Ovary (tissue), 9 donors: ENCODE data around the gene CERS6. TPM values are rescaled to one million over a fixed set of nuclear protein-coding genes. Genes with fewer than 3 reads are reported as not detected.

Source experiments
- DNase-seq, 5 donors: peaks; one replicate each; pipeline ENCODE4 v3.0.0-alpha.2; 2019 to 2020
- H3K27ac ChIP-seq, 2 donors: fragments of 200-600 bp; one replicate each; pipeline versions ENCODE4 v1.5.1 to v1.8.0; 2019 to 2022
- H3K27me3 ChIP-seq: fragments of 200-600 bp; one replicate; pipeline ENCODE4 v1.8.0; 2022
- H3K36me3 ChIP-seq: fragments of 200-600 bp; sonication (generic); one replicate; pipeline ENCODE4 v1.5.1; 2019
- H3K4me1 ChIP-seq: one replicate; pipeline ENCODE4 v1.8.1; 2013; ENCODE audit warnings: mild to moderate bottlenecking, moderate library complexity; ENCODE audit not compliant: insufficient read depth
- H3K4me3 ChIP-seq: fragments of 200-600 bp; sonication (generic); one replicate; pipeline ENCODE4 v1.5.1; 2017
- H3K9me3 ChIP-seq, 2 donors: fragments of 200-600 bp in 1 of 2; sonication (generic) in 1 of 2; one replicate each; pipeline versions ENCODE4 v1.5.1 to v1.8.1; 2013 to 2019; ENCODE audit warnings: mild to moderate bottlenecking in 1 of 2, moderate library complexity in 1 of 2
- EP300 ChIP-seq: sonication (generic); formaldehyde crosslinking; IDR thresholded peaks from one replicate; pipeline ENCODE4 v1.6.1; 2017; ENCODE audit warnings: antibody characterized with exemption
- POLR2A ChIP-seq: fragments of 450-650 bp; IDR thresholded peaks from one replicate; pipeline ENCODE4 v1.6.1; 2017; ENCODE audit warnings: antibody characterized with exemption, mild to moderate bottlenecking, moderate library complexity
- WGBS, 3 donors: extraction: QIAGEN DNeasy Blood & Tissue Kit in 1 of 3; methylation state at CpG; one replicate each; pipeline versions ENCODE4 v1.1.5 to v1.1.7; 2013 to 2017; 5-methylcytosine and 5-hydroxymethylcytosine counted together
- intact Hi-C, 4 donors: fragments of 100-400 bp; cut with DNase I; formaldehyde crosslinking; loops; one replicate each; pipeline versions ENCODE4 v1.11.0 to v1.15.1; 2022 to 2023
- polyA plus RNA-seq, 2 donors: library from polyadenylated mRNA; stranded (reverse); fragments of 200-250 nt in 1 of 2; fragments of 350-450 nt in 1 of 2; fragmentation: Illumina TruSeq in 1 of 2; extraction: RNeasy Lipid Tissue Mini Kit (QIAGEN cat#74804) in 1 of 2; gene quantifications; one replicate each; pipeline ENCODE4 v1.2.3, GENCODE V29; 2013 to 2014
- total RNA-seq, 7 donors: library from RNA; depleted of rRNA in 2 of 7; stranded (reverse); fragments of >200 nt in 2 of 7; fragmentation: NEBNext Ultra II Directional in 3 of 7; extraction: Animal tissue kit (Norgen Biotek cat#: 25700) in 3 of 7; gene quantifications; one replicate each; pipeline versions ENCODE4 v1.1.0 to v1.2.4, GENCODE V29; 2016 to 2023
- TF ChIP-seq, protein P1 (sequence below), 3 donors: fragments of 450-650 bp in 2 of 3; fragments of 200-600 bp in 1 of 3; IDR thresholded peaks; one replicate each; pipeline versions ENCODE4 v1.5.1 to v1.8.0; 2016 to 2022; ENCODE audit warnings: antibody characterized with exemption in 3 of 3, mild to moderate bottlenecking in 1 of 3
- donor health status: DM: no; HTN: no; CAD: no; lungs with moderate emphysema.
- donor health status: DM: no; HTN: no; CAD: no.
- donor health status: Bipolar disorder and iron deficiency.
- donor health status: DM: yes; HTN: yes; CAD: no.
- donor health status: DM: no; HTN: no; CAD: no.
- donor health status: DM: yes; HTN: yes; CAD: no.

CERS6 gene
- total and polyA plus RNA-seq, 9 donors: 11.5 to 30.8 (median 24.9) TPM

DNA sequence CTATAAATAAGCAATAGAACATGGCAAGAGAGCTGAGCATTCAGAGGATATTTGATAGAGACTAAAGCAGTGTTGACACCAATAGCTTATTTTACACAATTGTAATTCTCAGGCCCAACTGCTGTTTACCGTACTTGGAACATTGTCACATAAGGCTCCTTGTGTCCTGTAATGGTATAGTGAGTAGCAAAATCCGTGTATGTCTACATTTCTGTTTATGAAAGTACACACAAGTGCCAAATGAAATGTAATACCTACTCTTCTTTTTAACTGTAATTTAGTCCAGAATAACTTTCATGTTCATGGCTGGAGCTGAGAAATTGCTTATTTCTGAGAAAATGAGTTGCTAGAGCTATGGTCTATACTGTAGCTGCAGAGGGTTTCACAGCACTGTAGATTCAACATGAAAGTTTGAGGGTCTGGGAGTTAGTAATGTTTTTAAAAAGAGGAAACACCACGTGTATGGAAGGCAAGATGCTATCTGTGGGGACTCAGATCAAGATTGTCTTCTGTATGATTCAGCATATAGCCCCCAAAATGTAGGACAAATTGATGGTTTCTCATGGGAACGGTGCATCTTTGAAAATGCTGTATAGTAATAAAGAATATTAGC, 236.2 kb downstream of the CERS6 start:
- TF ChIP-seq EP300 (no peak), POLR2A (no peak)
- TF ChIP-seq, protein P1, sequence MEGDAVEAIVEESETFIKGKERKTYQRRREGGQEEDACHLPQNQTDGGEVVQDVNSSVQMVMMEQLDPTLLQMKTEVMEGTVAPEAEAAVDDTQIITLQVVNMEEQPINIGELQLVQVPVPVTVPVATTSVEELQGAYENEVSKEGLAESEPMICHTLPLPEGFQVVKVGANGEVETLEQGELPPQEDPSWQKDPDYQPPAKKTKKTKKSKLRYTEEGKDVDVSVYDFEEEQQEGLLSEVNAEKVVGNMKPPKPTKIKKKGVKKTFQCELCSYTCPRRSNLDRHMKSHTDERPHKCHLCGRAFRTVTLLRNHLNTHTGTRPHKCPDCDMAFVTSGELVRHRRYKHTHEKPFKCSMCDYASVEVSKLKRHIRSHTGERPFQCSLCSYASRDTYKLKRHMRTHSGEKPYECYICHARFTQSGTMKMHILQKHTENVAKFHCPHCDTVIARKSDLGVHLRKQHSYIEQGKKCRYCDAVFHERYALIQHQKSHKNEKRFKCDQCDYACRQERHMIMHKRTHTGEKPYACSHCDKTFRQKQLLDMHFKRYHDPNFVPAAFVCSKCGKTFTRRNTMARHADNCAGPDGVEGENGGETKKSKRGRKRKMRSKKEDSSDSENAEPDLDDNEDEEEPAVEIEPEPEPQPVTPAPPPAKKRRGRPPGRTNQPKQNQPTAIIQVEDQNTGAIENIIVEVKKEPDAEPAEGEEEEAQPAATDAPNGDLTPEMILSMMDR (IDR thresholded peaks at IDR 0.05): no peak
- Histone ChIP-seq H3K9me3 (no peaks in the 10 kb centered on the region), H3K27me3 (no peaks in the 10 kb centered on the region), H3K4me1 (no peaks in the 10 kb centered on the region), H3K4me3 (no peak overlapping the region), H3K27ac (no peak overlapping the region), H3K36me3 (no peaks in the 10 kb centered on the region)
- no peak for DNase-seq
- intact Hi-C loops: no loop called here
- 81 to 87% (median 83%) methylated on average over 4 of the region's 4 CpGs for WGBS, 3 donors

- Histone ChIP-seq H3K36me3 (no peaks in the 10 kb centered on the region), H3K4me1 (no peaks in the 10 kb centered on the region), H3K27me3 (no peaks in the 10 kb centered on the region), H3K4me3 (no peak overlapping the region), H3K27ac (no peak overlapping the region), H3K9me3 (no peaks in the 10 kb centered on the region)
- intact Hi-C loops: no loop called here
- peak in 1 of 5 donors; percentile 41 for DNase-seq
- WGBS, 3 donors: 34 to 57% (median 34%) methylated on average over 3 of the region's 3 CpGs
- no peak for TF ChIP-seq EP300
- TF ChIP-seq, protein P1 (IDR thresholded peaks at IDR 0.05): no peak
- no peak for TF ChIP-seq POLR2A
These were observed 238.1 kb downstream of the CERS6 start for GRCh38 chr2:168694173-168694572.

- H3K4me1 ChIP-seq: no peaks in the 10 kb centered on the region
These were observed 238.8 kb downstream of the CERS6 start for GRCh38 chr2:168694866-168695265.

DNA sequence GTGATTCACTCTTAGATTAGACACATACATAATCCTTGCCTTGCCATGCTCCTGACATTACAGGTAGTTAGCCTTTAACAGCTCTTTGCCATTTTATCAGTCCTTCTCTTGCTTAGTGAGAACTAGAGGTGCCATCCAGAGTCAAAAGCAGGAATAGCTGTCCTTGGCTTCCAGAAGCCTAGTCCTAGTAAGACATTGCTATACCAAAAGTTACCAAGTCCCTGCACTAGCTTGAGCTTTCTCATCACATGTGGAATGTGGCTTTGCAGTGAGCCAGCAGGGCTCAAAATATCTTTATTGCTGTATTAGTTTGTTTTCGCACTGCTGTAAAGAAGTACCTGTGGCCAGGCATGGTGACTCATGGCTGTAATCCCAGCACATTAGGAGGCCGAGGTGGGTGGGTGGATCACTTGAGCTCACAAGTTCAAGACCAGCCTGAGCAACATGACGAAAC, 241.6 kb downstream of the CERS6 start:
- intact Hi-C loops: no loop called here
- H3K36me3 ChIP-seq: no peaks in the 10 kb centered on the region
- H3K9me3 ChIP-seq: no peaks in the 10 kb centered on the region
- WGBS, 3 donors: 93 to 96% (median 96%) methylated on average over 3 of the region's 3 CpGs
- peaks cover 2% of the 10 kb centered on the region for H3K4me1 ChIP-seq
- DNase-seq: no peak
- no peak overlapping the region for H3K4me3 ChIP-seq
- H3K27me3 ChIP-seq: no peaks in the 10 kb centered on the region
- H3K27ac ChIP-seq: no peak overlapping the region
- TF ChIP-seq, protein P1 (IDR thresholded peaks at IDR 0.05): no peak
- no peak for TF ChIP-seq EP300
- no peak for TF ChIP-seq POLR2A

More at GRCh38 chr2:168694866-168695265, 238.8 kb downstream of the CERS6 start:
- Histone ChIP-seq H3K36me3 (no peaks in the 10 kb centered on the region), H3K4me3 (no peak overlapping the region), H3K9me3 (no peaks in the 10 kb centered on the region), H3K27ac (no peak overlapping the region), H3K27me3 (no peaks in the 10 kb centered on the region)
- intact Hi-C loops: no loop called here
- TF ChIP-seq EP300 (no peak), POLR2A (no peak)
- TF ChIP-seq, protein P1 (IDR thresholded peaks at IDR 0.05): no peak
- WGBS, 3 donors: 91 to 93% (median 92%) methylated on average over 6 of the region's 6 CpGs
- DNase-seq: no peak
